Pulmonary artery endothelial cell (primary cell): ENCODE results near the gene SH3BP4. TPM values are rescaled to one million over a fixed set of nuclear protein-coding genes. Genes with fewer than 3 reads are reported as not detected.

Experiments used
- DNase-seq: peaks from one replicate; pipeline ENCODE4 v3.0.0-alpha.2; 2011; ENCODE audit warnings: low read depth, low spot score
- total RNA-seq: library from RNA; depleted of rRNA; stranded (reverse); fragments of >200 nt; gene quantifications from 2 replicates; pipeline ENCODE4 v1.2.3, GENCODE V29; 2014

Gene SH3BP4
- total RNA-seq, 1 donor from 2014 or later: 47.7 TPM

DNA sequence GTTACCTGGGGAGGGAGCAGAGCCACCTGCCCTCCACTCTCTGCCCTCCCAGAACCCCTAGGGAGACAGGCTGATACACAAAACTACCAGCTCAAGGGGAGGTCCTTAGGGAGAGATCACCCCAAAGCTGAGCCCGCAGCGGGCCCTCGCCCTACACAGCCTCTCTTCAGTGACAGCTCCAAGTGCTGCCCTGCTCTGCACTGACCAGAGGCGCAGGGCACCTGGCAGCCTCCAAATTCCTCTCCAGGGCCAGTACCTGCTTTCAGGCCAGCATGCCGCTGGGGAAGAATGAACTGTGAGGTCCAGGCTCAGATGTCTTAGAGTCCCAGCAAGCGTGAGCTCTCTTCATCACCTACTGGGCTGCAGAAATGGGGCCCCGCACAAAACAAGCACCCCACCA, 11.3 kb upstream of the SH3BP4 start:
- no peak for DNase-seq

DNA sequence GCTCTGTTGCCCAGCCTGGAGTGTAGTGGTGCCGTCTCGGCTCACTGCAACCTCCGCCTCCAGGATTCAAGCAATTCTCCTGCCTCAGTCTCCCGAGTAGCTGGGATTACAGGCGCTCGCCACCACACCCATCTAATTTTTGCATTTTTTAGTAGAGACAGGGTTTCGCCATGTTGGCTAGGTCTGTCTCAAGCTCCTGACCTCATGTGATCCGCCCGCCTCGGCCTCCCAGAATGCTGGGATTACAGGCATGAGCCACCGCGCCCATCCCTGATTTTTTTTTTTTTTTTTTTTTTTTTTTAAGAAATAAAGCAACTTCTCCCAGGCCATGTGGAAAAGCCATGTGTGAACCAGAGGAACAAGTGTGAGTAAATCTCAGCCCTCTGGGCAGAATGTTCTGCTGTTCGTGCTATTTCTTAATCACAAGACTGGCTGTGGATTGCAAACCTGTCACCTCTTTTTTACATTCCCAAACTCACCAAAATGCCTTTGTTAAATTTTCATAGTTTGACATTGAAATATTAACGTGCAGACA, 6.4 kb upstream of the SH3BP4 start:
- no peak for DNase-seq

DNA sequence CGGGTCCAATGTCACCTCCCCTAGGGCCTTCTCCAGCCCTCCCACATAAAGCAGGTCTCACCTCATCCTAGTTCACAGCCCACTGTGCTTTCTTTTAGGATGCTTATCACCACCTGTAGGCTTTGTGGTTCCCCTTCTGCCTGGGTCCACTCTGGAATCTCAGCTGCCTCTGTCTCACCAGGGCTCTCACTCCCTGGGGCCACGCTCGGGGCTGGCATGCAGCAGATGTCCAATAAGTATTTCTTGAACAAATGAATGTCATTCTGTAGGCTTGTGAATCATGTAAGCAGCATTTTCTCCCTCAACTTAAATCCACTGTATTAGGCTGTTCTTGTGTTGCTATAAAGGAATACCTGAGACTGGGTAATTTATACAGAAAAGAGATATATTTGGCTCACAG, 4.3 kb upstream of the SH3BP4 start:
- no peak for DNase-seq

DNA sequence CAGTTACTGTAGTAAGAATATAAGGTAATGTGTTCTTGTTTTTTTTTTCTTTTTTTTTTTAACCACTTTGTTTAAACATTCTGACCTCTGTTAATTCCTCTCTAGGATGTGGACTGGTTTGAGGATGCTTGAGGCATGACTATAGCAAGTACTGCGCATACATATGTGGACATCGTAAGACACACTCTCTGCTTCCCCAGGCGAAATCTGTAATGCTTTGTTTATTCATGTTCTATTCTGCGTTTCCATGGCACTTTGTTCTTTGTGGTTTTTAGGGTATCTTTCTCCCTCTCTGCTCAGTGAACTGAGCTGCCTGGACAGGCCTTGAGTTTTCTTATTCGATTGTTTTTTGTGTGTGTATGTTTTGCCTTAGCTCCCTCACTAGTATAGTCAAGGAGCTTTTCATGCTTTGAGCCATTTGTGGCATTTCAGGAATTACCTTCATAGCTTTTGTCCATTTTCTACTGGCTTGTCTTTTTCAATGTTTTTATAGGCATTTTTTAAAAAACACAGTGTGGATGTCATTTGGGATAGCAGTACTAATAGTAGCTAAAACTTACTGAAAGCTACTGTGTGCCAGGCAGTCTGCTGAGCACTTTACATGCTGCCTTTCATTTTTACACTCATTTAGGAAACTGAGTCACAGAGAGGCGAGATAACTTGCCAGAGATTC, 1.9 kb upstream of the SH3BP4 start:
- no peak for DNase-seq

DNA sequence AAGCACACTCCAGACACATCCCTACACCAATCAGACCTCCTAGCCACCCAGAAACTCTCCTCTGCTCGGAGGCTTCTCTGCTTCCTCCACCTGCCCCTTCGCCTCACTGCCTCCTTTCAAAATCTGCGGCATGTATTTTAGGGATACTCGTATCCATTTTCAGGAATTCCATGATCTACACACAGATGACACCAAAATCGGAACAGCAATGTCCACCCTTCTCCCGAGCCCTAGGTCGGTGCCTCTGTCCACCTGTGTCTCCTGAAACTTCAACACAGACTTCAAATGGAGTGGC, 1.4 kb upstream of the SH3BP4 start:
- no peak for DNase-seq

DNA sequence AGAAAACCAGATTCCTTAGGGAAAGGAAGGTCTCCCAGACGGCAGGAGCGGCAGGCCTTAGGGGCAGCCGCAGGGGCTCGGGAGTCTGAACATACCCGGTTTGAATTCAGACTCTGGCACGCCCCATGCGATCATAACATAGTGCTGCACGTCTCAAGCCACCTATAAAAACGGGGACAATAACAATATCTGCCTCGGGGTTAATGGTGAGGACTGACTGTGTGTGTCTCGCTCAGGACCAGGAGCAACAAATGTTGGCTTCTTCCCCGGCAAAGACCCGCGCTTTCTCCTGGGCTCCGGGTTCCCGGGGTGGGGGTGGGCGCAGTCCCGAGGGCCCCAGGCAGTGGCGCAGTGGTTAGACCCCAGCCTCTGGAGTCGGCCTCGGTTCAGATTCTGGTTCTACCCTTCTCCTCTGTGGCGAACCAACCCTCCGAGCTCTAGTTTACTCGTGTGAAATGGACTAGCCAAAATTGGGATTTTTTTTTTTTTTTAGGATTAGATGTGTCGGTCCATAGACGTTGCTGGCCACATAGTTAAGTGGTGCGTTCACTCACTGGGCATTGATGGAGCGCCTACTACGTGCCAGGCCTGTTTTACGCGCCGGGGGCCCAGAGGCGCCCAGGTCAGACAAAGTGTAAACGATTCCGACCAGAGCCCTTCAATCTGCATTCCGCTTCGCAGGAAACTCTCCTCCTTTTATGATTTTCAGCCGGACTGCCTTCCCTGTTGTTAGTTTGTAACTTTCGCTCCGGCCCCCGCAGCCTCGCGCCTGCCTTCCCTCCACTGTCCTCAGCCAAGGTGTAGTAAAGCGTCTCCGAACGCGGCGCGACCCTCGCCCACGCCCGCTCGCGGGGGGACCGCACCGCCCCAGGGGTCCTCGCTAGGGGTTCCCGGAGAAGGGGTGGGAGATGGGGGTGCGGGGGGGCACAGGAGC, 820 bp upstream of the SH3BP4 start:
- no peak for DNase-seq

DNA sequence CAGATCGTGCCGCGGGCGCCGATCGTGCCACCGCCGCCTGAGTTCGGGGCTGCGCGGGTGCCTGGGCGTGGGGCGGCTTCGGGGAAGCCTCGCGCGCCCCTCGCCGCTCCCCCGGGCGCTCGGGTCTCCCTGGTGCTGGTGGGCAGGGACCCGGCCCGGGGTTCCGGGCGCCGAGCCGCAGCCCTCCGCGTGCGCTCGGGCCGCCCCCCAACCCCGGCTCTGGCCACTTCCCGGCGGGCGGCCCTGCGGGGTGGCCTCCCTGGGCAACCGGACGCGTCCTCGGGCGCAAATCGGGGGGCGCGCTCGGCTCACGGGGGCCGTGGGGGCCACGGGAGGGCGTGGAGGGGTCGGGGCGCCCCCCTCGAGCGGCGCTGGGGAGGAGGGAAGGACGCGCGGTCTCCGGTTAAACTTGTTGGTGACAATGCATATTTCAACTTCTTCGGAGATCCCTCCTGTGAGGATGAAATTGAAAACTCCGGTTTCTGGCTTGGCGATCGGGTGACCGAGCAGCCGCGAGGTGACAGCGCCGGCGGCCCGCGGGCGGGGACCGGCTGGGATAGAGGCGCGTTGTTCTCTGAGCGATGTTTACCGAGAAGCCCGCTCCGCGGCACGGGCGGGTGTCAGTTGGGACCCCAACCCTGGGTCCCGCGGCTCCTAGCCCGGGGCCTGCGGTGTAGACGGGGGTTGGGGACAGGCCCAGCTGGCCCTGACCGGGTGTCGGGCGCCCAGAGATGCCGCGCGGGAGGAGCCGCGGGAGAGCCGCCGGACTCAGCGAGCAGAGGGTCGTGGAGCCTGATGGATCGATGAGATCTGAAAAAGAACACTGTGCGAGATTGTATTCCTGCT, 676 bp downstream of the SH3BP4 start:
- DNase-seq: no peak

DNA sequence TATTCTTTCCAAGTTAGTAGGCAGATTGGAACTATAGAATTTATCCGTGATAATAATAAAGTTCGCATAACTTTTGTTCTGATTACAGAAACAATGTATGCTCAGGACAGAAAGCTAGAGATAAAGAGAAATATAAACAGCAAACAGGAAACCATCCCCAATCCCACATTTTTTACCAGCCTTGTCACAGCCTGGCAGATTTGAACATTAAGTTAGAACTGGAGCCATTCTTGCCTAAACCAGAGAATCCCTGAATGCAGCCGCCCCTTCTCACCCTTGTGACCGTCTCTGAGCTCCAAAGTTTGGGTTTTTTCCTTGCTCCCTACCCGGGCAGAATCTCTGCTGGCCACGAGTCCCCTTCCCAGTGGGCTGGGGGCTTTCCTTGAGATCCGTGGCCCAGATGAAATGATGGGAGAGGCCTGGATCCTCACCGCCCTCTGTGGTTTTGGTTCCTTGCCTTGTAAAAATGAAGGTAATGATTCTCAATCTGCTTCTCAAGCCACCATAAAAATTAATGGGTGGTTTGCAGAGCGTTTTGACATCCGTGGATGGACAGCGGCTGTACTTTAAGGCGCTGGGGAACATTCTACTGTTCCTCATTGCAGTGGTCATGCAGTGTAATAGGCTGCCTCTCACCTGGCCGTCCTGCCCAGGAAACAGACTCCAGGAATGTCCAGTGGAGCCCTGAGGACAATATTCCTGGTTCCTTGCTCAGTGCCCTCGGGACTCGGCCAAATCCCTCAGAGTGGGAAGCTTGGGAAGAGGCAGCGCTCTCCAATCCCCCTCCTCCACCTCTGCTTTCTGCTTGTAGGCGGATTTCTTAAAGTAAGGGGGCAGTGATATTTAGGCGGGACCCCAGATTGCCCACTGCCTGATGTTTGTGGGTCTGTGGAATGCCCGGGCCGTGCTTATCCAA, 1.6 kb downstream of the SH3BP4 start:
- DNase-seq: no peak

DNA sequence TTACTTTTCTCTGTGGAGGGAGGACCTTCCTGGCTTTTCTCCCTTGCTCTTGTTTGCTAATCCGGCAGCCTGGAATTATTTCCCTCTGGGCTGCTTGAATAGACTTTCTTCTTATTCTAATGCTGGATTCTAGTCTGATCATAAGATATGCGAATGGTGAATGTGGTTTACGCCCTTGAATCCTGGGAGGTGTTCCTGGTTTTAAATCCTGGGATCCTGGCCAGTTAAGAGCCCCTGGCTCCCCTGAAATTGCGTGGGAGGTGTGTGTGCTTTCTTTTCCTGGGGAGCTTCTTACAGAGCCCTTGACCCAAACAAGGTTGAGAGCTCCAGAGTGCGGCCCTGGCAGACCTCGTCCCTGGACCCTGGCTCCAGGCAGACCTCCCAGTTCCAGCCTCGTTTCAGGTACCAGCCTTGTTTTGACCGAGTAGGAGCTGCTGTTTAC, 2.8 kb downstream of the SH3BP4 start:
- no peak for DNase-seq

DNA sequence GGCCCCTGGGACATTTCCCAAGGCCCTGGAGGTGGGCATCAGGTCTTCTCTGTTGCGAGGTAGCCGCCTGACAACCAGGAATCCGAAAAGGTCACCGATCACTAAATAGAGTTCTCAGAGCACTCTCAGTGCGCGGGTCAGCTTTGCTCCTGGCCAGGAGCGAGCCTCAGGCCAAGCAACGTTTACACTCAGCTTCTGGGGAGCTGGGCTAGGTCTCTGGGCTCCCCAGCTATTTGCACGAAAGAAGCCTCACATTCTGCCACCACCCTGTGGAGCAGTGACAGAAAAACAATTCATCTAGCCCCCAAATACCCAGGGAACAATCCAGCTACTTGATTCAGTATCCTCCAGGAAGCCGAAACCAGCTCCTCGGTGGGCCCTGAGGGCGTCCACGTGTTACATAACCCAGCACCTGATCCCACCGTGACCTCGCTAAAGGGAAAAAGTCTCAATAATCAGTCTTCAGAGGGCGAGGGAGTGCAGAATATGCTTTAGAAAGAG, 3.3 kb downstream of the SH3BP4 start:
- DNase-seq: no peak

DNA sequence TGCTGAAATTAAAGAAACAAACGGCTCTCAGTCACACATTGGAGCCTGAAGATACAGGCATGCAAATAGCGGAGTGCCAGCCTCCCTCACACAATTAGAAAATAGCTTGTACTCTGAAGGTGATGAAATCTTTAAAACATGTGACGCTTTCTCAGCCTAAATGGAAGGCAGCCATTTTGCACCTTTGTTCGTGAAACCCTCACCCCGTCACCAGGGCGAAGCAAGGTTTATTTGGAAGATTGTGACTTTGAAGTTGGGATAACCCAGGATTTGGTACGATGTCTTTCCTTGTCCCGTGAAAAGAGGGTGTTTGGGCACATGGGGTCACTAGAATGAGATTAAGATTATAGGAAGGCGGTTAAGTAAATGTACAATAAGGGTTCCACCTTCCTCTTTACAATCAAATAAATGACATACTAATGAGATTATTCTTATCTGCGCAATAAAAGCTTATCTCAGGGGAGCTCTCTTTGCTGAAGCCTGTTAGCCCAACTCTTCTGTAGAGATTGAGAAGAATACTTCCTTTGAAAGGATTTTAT, 4.2 kb downstream of the SH3BP4 start:
- no peak for DNase-seq

DNA sequence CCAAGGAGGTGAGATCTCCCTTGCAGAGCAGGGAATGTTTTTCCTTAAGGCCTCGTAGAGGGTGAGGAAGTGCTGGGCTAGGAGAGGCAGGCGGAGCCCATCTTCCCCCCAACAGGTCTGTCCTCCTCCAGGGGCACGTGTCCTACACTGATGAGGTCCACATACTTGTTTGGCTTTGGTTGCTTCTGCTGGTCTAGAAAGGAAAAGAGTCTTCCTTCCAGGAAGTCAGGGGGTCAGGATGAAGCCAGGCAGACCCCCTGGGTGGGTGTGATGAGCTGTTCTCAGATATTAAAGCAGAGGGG, 6.0 kb downstream of the SH3BP4 start:
- DNase-seq: no peak

DNA sequence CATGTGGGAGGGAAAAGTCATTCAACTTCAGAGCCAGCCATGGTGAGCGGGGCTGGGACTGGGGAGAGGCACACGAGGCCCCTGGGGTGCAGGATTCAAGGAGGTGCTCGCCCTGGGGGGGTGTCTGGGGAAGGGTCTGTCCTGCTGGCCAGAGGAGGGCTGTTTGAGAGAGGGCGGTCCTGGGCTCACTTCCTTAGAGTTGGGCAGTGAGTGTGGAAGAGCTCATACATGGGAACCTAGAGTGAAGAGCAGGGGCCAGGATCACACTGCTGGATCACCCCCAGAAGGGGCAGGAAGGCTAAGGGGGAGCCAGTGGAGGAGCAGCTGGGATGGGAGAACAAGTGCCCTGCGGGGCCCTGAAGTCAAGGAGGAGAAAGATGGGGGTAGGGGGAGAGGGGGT, 6.5 kb downstream of the SH3BP4 start:
- DNase-seq: no peak

DNA sequence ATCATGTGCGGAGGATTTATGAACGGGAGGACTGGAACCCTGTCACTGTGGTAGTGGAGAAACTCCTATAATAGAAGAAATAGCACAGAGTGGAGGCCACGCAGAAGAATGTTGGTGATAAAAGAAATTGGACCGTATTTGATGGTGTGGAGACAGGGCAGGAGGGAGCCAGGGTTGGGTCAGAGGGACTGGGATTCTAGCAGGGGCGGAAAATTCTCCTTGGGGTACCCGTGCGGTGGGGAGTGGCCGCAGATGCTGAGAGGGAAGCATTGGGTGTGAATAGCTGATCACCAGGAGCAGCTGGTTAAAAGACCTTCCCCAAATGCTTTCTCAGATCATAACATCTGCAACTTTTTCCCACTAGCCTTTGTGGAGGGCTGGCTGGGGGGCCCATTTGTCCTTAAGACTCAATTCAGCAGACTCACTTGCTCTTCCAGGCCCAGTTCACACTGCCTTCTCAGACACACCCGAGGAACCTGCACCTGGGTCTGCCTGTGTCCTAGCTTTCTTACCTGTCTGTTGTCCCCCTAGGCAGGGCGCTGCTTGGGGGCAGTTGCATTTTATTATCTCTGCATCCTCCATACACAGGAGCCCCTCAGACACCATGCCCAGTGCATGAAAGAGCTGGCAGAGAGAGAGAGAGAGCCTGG, 7.1 kb downstream of the SH3BP4 start:
- DNase-seq: no peak

DNA sequence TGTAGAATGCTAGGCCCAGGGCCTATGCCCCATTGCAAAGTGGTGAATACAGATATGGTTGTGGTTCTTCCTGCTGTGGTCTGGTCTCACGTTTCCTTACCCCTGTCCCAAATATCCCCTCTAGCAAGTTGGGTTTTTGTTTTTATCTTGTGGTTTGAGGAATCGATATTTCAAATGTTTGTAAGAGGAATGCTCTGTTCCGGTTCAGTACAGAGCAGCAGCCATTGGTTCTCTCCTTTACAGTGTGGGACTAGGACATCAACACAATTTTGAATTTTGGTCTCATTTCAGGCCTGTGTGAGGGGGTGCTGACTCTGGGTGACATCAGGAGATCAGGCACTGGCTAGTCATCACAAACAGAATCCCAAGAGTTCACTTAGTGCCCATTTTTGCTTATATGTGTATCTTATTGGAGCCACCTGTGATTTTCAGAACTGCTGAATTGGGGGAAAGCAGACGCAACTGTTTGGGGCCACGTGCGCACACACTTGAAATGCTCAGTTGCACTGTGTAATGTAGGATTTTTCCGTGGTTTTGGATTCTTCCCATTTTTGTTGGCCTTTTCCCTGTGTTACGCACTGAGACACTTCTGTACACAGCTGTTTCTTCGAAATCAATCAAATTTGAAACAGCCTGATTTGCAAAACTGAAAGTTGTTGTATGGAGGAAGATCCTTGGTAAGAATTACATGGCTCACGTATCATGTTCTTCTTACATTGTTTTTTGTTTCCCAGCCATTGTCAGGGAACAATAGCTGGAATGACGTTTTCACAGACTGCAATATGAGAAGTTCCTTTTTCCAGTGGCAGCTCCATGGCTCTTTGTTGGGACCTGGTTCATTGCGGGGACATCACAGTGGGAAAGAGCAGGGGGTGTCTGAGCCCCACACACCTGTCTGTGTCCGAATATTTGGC, 8.6 kb downstream of the SH3BP4 start:
- no peak for DNase-seq

DNA sequence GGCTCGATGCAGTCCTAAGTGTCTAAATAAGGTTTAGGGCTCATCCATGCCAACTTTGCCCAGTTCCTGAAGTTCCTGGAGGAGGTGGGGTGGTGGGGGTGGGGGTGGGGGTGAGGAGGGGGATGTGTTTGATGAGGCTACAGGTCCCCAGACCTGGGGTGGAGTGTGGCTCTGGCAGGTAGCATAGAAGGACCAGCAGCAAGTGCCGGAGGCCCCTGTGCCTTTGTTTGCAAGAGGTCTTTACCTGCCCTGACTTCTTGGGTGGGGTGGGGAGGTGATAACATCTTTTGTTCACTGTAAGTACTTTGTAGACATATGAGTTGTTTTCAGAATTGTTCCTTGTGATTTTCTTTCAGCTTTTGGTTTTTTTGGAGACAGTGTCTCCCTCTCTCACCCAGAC, 10.0 kb downstream of the SH3BP4 start:
- DNase-seq: no peak

DNA sequence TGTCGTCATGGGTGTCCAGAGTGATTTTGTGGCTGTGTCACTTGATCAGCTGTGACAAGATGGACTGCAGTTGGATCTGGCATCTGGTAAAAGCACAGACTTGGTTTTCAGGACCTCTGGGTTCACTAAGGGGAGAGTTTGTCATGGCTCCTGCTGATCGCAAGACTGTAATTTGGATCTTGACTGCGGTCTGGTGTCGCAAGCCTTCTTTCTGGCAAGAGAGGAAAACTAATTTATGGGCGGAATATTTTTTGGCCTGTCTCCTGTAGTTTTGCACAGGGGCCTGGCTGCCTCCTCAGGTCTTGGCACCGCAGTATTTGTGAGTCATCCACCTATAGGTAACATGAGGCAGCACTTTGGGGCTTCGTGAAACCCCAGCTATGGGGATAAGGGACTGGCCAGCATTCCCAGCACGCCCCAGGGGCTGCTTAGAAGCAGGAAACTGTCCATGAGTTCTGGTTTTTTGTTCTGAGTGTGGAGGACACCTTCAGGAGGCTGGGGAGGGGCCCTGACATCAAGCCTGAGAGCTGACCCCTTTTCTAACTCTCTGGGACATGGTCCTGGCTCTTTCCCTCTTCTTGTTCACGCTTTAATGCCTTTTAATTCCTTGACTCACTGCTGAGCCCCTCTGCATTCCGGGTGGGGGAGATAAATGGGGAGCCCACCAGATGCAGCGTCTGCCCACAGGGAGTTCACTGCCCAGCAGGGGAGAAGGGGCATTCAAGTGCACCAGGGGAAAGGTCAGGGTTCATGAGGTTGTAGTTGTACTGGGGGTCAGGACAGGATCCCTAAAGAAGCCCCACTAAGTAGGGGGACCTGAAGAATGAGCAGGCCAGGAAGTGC, 12.2 kb downstream of the SH3BP4 start:
- DNase-seq: no peak
